Activated CD4-positive, alpha-beta T cell treated with anti-CD3 and anti-CD28 coated beads for 36 hours (primary cell): ENCODE data around the gene HOXB13. TPM values are rescaled to one million over a fixed set of nuclear protein-coding genes. Genes with fewer than 3 reads are reported as not detected.
A peak's percentile ranks its signal among the peaks of the same experiment; 100 is the strongest.

Experiments used
- ATAC-seq: fragments of 200-7000 bp; cut with Tn5 transposase; one replicate; pipeline ENCODE4 v1.10.0; 2021; ENCODE audit warnings: mild to moderate bottlenecking, moderate library complexity
- CTCF ChIA-PET: fragments of 350-600 bp; sonication (Branson Sonifier 250); formaldehyde crosslinking; loops from one replicate; lab custom pipeline; 2021; ENCODE audit warnings: antibody characterized with exemption; lab: Charles Lee
- POLR2A ChIA-PET: fragments of 350-600 bp; sonication (Branson Sonifier 250); formaldehyde crosslinking; loops from one replicate; lab custom pipeline; 2021; ENCODE audit warnings: antibody characterized with exemption, inconsistent platforms; lab: Charles Lee
- DNase-seq: peaks from one replicate; pipeline ENCODE4 v3.0.0-alpha.2; 2020
- H3K27ac Mint-ChIP-seq: one replicate; pipeline ENCODE4 v1.8.0; 2021; ENCODE audit warnings: mixed read lengths
- H3K27me3 Mint-ChIP-seq: one replicate; pipeline ENCODE4 v1.8.0; 2021; ENCODE audit warnings: mixed read lengths
- H3K36me3 Mint-ChIP-seq: one replicate; pipeline ENCODE4 v1.8.0; 2021; ENCODE audit warnings: low read depth, mixed read lengths
- H3K4me1 Mint-ChIP-seq: one replicate; pipeline ENCODE4 v1.8.0; 2021; ENCODE audit warnings: mixed read lengths
- H3K4me3 Mint-ChIP-seq: one replicate; pipeline ENCODE4 v1.8.0; 2021; ENCODE audit warnings: mild to moderate bottlenecking, moderate library complexity, mixed read lengths
- H3K9me3 Mint-ChIP-seq: one replicate; pipeline ENCODE4 v1.8.0; 2021; ENCODE audit warnings: low read depth, mixed read lengths
- intact Hi-C, 2 experiments: fragments of 100-400 bp; cut with DNase I in 1 of 2; cut with micrococcal nuclease in 1 of 2; formaldehyde crosslinking; loops; one replicate each; pipeline versions ENCODE4 v1.14.2 to v1.15.1; 2022 to 2024; cut with DNase I, micrococcal nuclease
- total RNA-seq, 2 experiments: library from RNA; stranded (reverse); gene quantifications; one replicate each; pipeline ENCODE4 v1.2.3, GENCODE V29; 2021

The HOXB13 gene
- total RNA-seq, 2 experiments from 2014 or later: not detected

GRCh38 chr17:48701864-48702532 lies 26.6 kb downstream of the HOXB13 start:
- Mint-ChIP-seq H3K4me3 (no peak overlapping the region), H3K27me3 (peaks cover 47% of the 10 kb centered on the region), H3K9me3 (no peaks in the 10 kb centered on the region), H3K4me1 (no peaks in the 10 kb centered on the region), H3K27ac (no peak overlapping the region), H3K36me3 (no peaks in the 10 kb centered on the region)
- CTCF ChIA-PET: interaction anchor here (0.6 to 1.6 kb wide), 3 partner anchors 9 to 183 kb away, joined by 3 to 5 read pairs (median 4); no protein-coding TSS in a partner anchor
- DNase-seq (no peak), ATAC-seq (no peak)
- POLR2A ChIA-PET: no interaction called here
- intact Hi-C loops: no loop called here

- no peaks in the 10 kb centered on the region for H3K4me1 Mint-ChIP-seq
- H3K27me3 Mint-ChIP-seq: peaks cover 25% of the 10 kb centered on the region
- H3K36me3 Mint-ChIP-seq: no peaks in the 10 kb centered on the region
- H3K27ac Mint-ChIP-seq: no peak overlapping the region
- no peak overlapping the region for H3K4me3 Mint-ChIP-seq
- ChIA-PET POLR2A (interaction anchor here (0.7 kb wide), 1 partner anchor 448 kb away, joined by 3 read pairs; no protein-coding TSS in a partner anchor), CTCF (interaction anchor here (1.1 to 1.3 kb wide), 2 partner anchors 9 to 15 kb away, joined by 5 to 8 read pairs; no protein-coding TSS in a partner anchor)
- no peak for DNase-seq
- peaks cover 1% of the 10 kb centered on the region for H3K9me3 Mint-ChIP-seq
- intact Hi-C loops: no loop called here
- no peak for ATAC-seq
These were observed 35.4 kb downstream of the HOXB13 start for GRCh38 chr17:48693178-48693577.

GRCh38 chr17:48692049-48692448 lies 36.5 kb downstream of the HOXB13 start:
- POLR2A ChIA-PET: no interaction called here
- CTCF ChIA-PET: interaction anchor here (1.3 kb wide), 1 partner anchor 14 kb away, joined by 8 read pairs; no protein-coding TSS in a partner anchor
- DNase-seq (no peak), ATAC-seq (no peak)
- Mint-ChIP-seq H3K4me3 (no peak overlapping the region), H3K4me1 (no peaks in the 10 kb centered on the region), H3K27ac (no peak overlapping the region), H3K27me3 (peaks cover 19% of the 10 kb centered on the region), H3K9me3 (peaks cover 1% of the 10 kb centered on the region), H3K36me3 (no peaks in the 10 kb centered on the region)
- intact Hi-C loops: no loop called here

DNA sequence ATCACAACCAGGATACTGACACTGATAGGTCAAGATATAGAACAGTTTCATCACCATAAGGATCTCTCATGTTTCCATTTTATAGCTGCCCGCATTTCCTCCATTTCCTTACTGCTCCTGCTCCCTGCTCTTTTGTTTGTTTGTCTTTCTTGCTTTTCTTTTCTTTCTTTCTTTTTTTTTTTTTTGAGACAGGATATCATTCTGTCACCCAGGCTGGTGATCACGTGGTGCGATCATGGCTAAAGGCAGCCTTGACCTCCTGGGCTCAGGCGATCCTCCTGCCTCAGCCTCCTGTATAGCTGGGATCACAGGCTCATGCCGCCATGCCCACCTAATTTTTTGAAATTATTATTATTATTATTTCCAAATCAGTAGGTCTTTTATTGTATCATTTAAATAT lies 37.9 kb downstream of the HOXB13 start:
- no peak for ATAC-seq
- CTCF ChIA-PET: interaction anchor here (1.0 kb wide), 1 partner anchor 10 kb away, joined by 3 read pairs; no protein-coding TSS in a partner anchor
- peaks cover 1% of the 10 kb centered on the region for H3K9me3 Mint-ChIP-seq

GRCh38 chr17:48681609-48682008 lies 46.9 kb downstream of the HOXB13 start:
- CTCF ChIA-PET: interaction anchor here (0.7 to 1.8 kb wide), 7 partner anchors 9 to 202 kb away, joined by 3 to 7 read pairs (median 3); no protein-coding TSS in a partner anchor
- Mint-ChIP-seq H3K9me3 (no peaks in the 10 kb centered on the region), H3K27me3 (peaks cover 37% of the 10 kb centered on the region), H3K27ac (no peak overlapping the region), H3K4me3 (no peak overlapping the region), H3K4me1 (no peaks in the 10 kb centered on the region), H3K36me3 (no peaks in the 10 kb centered on the region)
- intact Hi-C loops: no loop called here
- POLR2A ChIA-PET: no interaction called here
- ATAC-seq (no peak), DNase-seq (no peak)

More for the DNA sequence above, 37.9 kb downstream of the HOXB13 start:
- no peak for DNase-seq
- H3K27ac Mint-ChIP-seq: no peak overlapping the region
- H3K4me1 Mint-ChIP-seq: no peaks in the 10 kb centered on the region
- H3K4me3 Mint-ChIP-seq: no peak overlapping the region
- H3K36me3 Mint-ChIP-seq: no peaks in the 10 kb centered on the region
- POLR2A ChIA-PET: no interaction called here
- H3K27me3 Mint-ChIP-seq: peaks cover 10% of the 10 kb centered on the region
- intact Hi-C loops: no loop called here

DNA sequence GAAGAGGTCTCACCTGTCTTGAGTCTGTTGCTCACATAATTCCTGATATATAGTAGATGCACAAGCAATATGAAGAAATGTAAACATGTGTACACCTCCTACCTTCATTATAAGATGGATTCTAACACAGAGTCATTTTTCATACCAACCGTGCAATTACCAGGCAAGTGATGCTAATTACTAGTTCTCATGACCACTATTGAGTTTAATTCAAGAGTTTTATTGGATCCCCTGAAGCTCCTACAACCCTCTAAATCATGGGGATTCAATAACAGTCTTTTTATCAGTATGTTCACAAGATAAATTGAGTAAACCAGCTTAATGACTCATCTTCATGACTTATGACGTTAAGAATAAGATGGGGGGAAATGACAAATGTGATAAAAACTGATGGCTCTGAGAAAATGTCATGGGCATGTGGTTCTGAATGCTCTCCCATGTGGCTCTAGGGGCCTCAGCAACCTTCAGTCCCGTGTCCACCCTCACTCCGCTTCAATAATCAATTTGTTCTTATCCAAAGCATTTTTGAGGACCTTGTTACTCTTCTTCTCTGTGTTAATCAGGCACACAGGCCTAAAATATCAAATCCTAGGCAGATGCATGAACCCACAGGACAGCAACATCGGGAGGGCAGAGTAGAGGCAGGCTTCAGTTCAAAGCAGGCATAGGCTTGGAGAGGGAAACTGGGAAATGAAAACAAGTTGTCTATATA lies 49.0 kb downstream of the HOXB13 start:
- ChIA-PET POLR2A (interaction anchor here (1.2 kb wide), 1 partner anchor 30 kb away, joined by 3 read pairs; no protein-coding TSS in a partner anchor), CTCF (interaction anchor here (0.6 to 4.8 kb wide), 57 partner anchors 8 to 801 kb away, joined by 3 to 70 read pairs (median 5); partner anchors contain the start of genes ATP5MC1, PRAC1 and PRAC2)
- no peaks in the 10 kb centered on the region for H3K36me3 Mint-ChIP-seq
- H3K4me1 Mint-ChIP-seq: no peaks in the 10 kb centered on the region
- intact Hi-C loops: loop anchor here (2.0 to 10.0 kb wide), 4 partner anchors 37 to 355 kb away; no protein-coding TSS in a partner anchor
- no peak overlapping the region for H3K4me3 Mint-ChIP-seq
- ATAC-seq (no peak), DNase-seq (no peak)
- H3K27me3 Mint-ChIP-seq: peaks cover 35% of the 10 kb centered on the region
- no peaks in the 10 kb centered on the region for H3K9me3 Mint-ChIP-seq
- H3K27ac Mint-ChIP-seq: no peak overlapping the region

DNA sequence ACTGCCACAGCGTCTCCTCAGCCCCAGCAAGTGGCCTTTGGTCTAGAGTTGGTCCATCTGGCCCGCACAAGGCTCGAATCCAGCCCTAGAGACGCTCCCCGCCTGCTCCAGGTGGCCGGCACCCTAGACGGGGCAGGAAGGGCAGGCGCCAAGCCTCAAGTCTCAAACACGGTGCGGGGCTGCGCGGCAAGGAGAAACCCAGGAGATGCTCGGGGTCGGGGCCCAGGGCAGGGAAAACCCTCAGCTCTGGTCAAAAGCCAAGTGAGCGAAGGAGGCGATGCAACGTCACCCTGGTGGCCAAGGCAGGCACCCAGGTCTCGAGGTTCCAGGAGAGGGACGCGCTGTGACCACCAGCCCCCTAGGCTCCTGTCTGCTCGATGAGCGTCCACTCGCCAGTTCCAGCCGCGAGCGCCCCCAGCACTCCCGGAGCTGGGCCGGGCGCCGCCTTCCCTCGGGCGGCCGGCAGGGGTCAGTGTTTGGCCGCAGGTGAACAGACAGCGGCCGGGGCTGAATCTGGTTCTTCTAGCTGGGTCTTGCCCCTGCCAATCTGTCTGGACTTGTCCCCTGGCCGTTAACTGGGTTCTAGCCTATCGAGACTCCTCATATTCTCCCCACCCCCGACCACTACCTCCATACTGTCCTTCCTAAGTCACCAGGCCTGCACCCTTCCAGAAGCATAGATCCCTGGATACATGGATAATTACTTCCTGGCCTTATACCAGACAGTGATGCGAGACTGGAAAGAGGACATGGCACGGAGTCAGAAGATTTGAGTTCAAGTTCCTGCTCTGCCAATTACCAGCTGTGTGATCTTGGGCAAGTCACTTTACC lies 50.2 kb downstream of the HOXB13 start:
- intact Hi-C loops: loop anchor here (1.0 to 10.0 kb wide), 8 partner anchors 38 to 356 kb away; no protein-coding TSS in a partner anchor
- DNase-seq: peak; percentile 84
- Mint-ChIP-seq H3K36me3 (no peaks in the 10 kb centered on the region), H3K27me3 (peaks cover 34% of the 10 kb centered on the region), H3K4me1 (no peaks in the 10 kb centered on the region), H3K4me3 (no peak overlapping the region), H3K27ac (no peak overlapping the region), H3K9me3 (no peaks in the 10 kb centered on the region)
- peak; percentile 92 for ATAC-seq
- POLR2A ChIA-PET: interaction anchor here (0.5 to 1.2 kb wide), 3 partner anchors 31 to 321 kb away, joined by 3 read pairs; no protein-coding TSS in a partner anchor
- CTCF ChIA-PET: interaction anchor here (0.5 to 4.8 kb wide), 74 partner anchors 9 to 803 kb away, joined by 3 to 70 read pairs (median 5); partner anchors contain the start of genes ATP5MC1, PRAC1 and PRAC2

- Mint-ChIP-seq H3K4me1 (no peaks in the 10 kb centered on the region), H3K27me3 (peaks cover 29% of the 10 kb centered on the region), H3K9me3 (no peaks in the 10 kb centered on the region), H3K4me3 (no peak overlapping the region), H3K36me3 (no peaks in the 10 kb centered on the region), H3K27ac (no peak overlapping the region)
- DNase-seq (no peak), ATAC-seq (no peak)
- ChIA-PET CTCF (interaction anchor here (0.6 to 4.8 kb wide), 11 partner anchors 10 to 358 kb away, joined by 3 to 70 read pairs (median 4); no protein-coding TSS in a partner anchor), POLR2A (no interaction called here)
- intact Hi-C loops: loop anchor here in 1 of 2 experiments (10.0 kb wide), 1 partner anchor 358 kb away; no protein-coding TSS in a partner anchor
These were observed 51.5 kb downstream of the HOXB13 start for GRCh38 chr17:48676963-48677558.
